HEK293 (cell line): ENCODE data around the gene HOXA6.

Experiments used
- CTCF ChIA-PET: fragments of 350-600 bp; formaldehyde crosslinking; extraction: SDS; loops from one replicate; lab custom pipeline; 2021; ENCODE audit warnings: antibody characterized with exemption; lab: Yijun Ruan, JAX
- POLR2A ChIA-PET: fragments of 300-600 bp; formaldehyde crosslinking; extraction: SDS; loops from one replicate; lab custom pipeline; 2020; ENCODE audit warnings: antibody characterized with exemption, inconsistent platforms; lab: Yijun Ruan, JAX
- H3K27ac ChIP-seq: fragments of 200-500 bp; sonication (Bioruptor generic); 2 replicates; pipeline ENCODE4 v1.5.1; 2014; ENCODE audit warnings: low read depth, low read length, control low read depth, inconsistent platforms; ENCODE audit errors: extremely low read depth
- H3K36me3 ChIP-seq, 2 experiments: fragments of 200-500 bp in 1 of 2; sonication (Bioruptor generic) in 1 of 2; 1 replicate in 1 of 2; 2 replicates in 1 of 2; pipeline ENCODE4 v1.5.1; 2014 to 2017; ENCODE audit warnings: inconsistent platforms in 2 of 2, low read length in 2 of 2; ENCODE audit not compliant: control insufficient read depth in 2 of 2, insufficient read depth in 1 of 2
- H3K4me1 ChIP-seq: fragments of 200-500 bp; sonication (Bioruptor generic); 2 replicates; pipeline ENCODE4 v1.5.1; 2014; ENCODE audit warnings: mild to moderate bottlenecking, low read length, inconsistent platforms; ENCODE audit not compliant: control insufficient read depth, insufficient read depth
- H3K4me3 ChIP-seq: 2 replicates; pipeline ENCODE4 v1.5.1; 2011; ENCODE audit warnings: low read depth, mild to moderate bottlenecking, control low read depth, low read length, moderate library complexity
- H3K9me3 ChIP-seq: fragments of 200-500 bp; sonication (Bioruptor generic); 2 replicates; pipeline ENCODE4 v1.5.1; 2014; ENCODE audit warnings: low read depth, low read length, inconsistent platforms; ENCODE audit not compliant: control insufficient read depth, insufficient read depth
- GLI4 ChIP-seq: fragments of 450-650 bp; formaldehyde crosslinking; IDR thresholded peaks from 2 replicates; pipeline ENCODE4 v1.5.1; 2016; ENCODE audit warnings: missing biosample characterization, missing genetic modification characterization
- KLF10 ChIP-seq: fragments of 450-650 bp; IDR thresholded peaks from 2 replicates; pipeline ENCODE4 v1.5.1; 2018; ENCODE audit warnings: missing biosample characterization, mild to moderate bottlenecking, missing genetic modification characterization
- KLF17 ChIP-seq: fragments of 450-650 bp; formaldehyde crosslinking; IDR thresholded peaks from 2 replicates; pipeline ENCODE4 v1.5.1; 2016; ENCODE audit warnings: missing biosample characterization, missing genetic modification characterization
- PRDM2 ChIP-seq: fragments of 450-650 bp; formaldehyde crosslinking; IDR thresholded peaks from 2 replicates; pipeline ENCODE4 v1.5.1; 2016; ENCODE audit warnings: missing biosample characterization, missing genetic modification characterization, borderline replicate concordance
- SP7 ChIP-seq: fragments of 450-650 bp; formaldehyde crosslinking; IDR thresholded peaks from 2 replicates; pipeline ENCODE4 v1.5.1; 2016; ENCODE audit warnings: missing biosample characterization, missing genetic modification characterization
- WT1 ChIP-seq: fragments of 450-650 bp; formaldehyde crosslinking; IDR thresholded peaks from 2 replicates; pipeline ENCODE4 v1.5.1; 2016; ENCODE audit warnings: missing biosample characterization, missing genetic modification characterization
- ZBTB48 ChIP-seq: fragments of 450-650 bp; formaldehyde crosslinking; IDR thresholded peaks from 2 replicates; pipeline ENCODE4 v1.5.1; 2016; ENCODE audit warnings: missing biosample characterization, missing genetic modification characterization
- ZBTB7A ChIP-seq: fragments of 450-650 bp; formaldehyde crosslinking; IDR thresholded peaks from 2 replicates; pipeline ENCODE4 v1.5.1; 2016; ENCODE audit warnings: low read depth, missing biosample characterization, missing genetic modification characterization
- ZFP37 ChIP-seq: fragments of 450-650 bp; formaldehyde crosslinking; IDR thresholded peaks from 2 replicates; pipeline ENCODE4 v1.5.1; 2016; ENCODE audit warnings: missing biosample characterization, missing genetic modification characterization
- ZNF157 ChIP-seq: fragments of 450-650 bp; formaldehyde crosslinking; IDR thresholded peaks from 2 replicates; pipeline ENCODE4 v1.5.1; 2016; ENCODE audit warnings: missing biosample characterization, missing genetic modification characterization
- ZNF24 ChIP-seq: fragments of 450-650 bp; formaldehyde crosslinking; IDR thresholded peaks from 2 replicates; pipeline ENCODE4 v1.5.1; 2016; ENCODE audit warnings: missing biosample characterization, missing genetic modification characterization
- ZNF302 ChIP-seq: fragments of 450-650 bp; formaldehyde crosslinking; IDR thresholded peaks from 2 replicates; pipeline ENCODE4 v1.5.1; 2016; ENCODE audit warnings: missing biosample characterization, missing genetic modification characterization, low read depth
- ZNF341 ChIP-seq: fragments of 450-650 bp; formaldehyde crosslinking; IDR thresholded peaks from 2 replicates; pipeline ENCODE4; 2016; ENCODE audit warnings: low read depth, missing biosample characterization, missing genetic modification characterization
- ZNF366 ChIP-seq: fragments of 450-650 bp; formaldehyde crosslinking; conservative IDR thresholded peaks from 2 replicates; pipeline ENCODE4 v1.5.1; 2016; ENCODE audit warnings: missing biosample characterization, missing genetic modification characterization
- ZNF560 ChIP-seq: fragments of 450-650 bp; formaldehyde crosslinking; IDR thresholded peaks from 2 replicates; pipeline ENCODE4 v1.5.1; 2017; ENCODE audit warnings: missing biosample characterization, missing genetic modification characterization, borderline replicate concordance
- ZNF571 ChIP-seq: fragments of 450-650 bp; formaldehyde crosslinking; IDR thresholded peaks from 2 replicates; pipeline ENCODE4 v1.5.0; 2017; ENCODE audit warnings: missing biosample characterization, missing genetic modification characterization
- ZNF664 ChIP-seq: fragments of 450-650 bp; formaldehyde crosslinking; IDR thresholded peaks from 2 replicates; pipeline ENCODE4 v1.5.1; 2016; ENCODE audit warnings: missing biosample characterization, missing genetic modification characterization
- ZNF747 ChIP-seq: fragments of 450-650 bp; formaldehyde crosslinking; IDR thresholded peaks from 2 replicates; pipeline ENCODE4 v1.5.1; 2016; ENCODE audit warnings: missing biosample characterization, missing genetic modification characterization
- ZNF76 ChIP-seq: fragments of 450-650 bp; formaldehyde crosslinking; IDR thresholded peaks from 2 replicates; pipeline ENCODE4; 2016; ENCODE audit warnings: low read depth, missing biosample characterization, missing genetic modification characterization, borderline replicate concordance
- ZNF776 ChIP-seq: fragments of 450-650 bp; formaldehyde crosslinking; IDR thresholded peaks from 2 replicates; pipeline ENCODE4 v1.5.0; 2017; ENCODE audit warnings: missing biosample characterization, missing genetic modification characterization, borderline replicate concordance
- ZNF843 ChIP-seq: fragments of 450-650 bp; formaldehyde crosslinking; IDR thresholded peaks from 2 replicates; pipeline ENCODE4 v1.5.1; 2016; ENCODE audit warnings: missing biosample characterization, missing genetic modification characterization
- ZSCAN16 ChIP-seq: fragments of 450-650 bp; formaldehyde crosslinking; IDR thresholded peaks from 2 replicates; pipeline ENCODE4 v1.5.1; 2016; ENCODE audit warnings: missing biosample characterization, missing genetic modification characterization
- ZXDB ChIP-seq: fragments of 450-650 bp; formaldehyde crosslinking; IDR thresholded peaks from 2 replicates; pipeline ENCODE4 v1.5.1; 2016; ENCODE audit warnings: missing biosample characterization, missing genetic modification characterization
- TF ChIP-seq, protein P1 (sequence below): fragments of 450-650 bp; formaldehyde crosslinking; optimal IDR thresholded peaks from 2 replicates; pipeline ENCODE3; 2016; ENCODE audit warnings: missing biosample characterization, mild to moderate bottlenecking, missing genetic modification characterization
- TF ChIP-seq, protein P2 (sequence below): fragments of 450-650 bp; formaldehyde crosslinking; IDR thresholded peaks from 2 replicates; pipeline ENCODE4 v1.5.1; 2016; ENCODE audit warnings: missing biosample characterization, missing genetic modification characterization

Gene HOXA6

DNA sequence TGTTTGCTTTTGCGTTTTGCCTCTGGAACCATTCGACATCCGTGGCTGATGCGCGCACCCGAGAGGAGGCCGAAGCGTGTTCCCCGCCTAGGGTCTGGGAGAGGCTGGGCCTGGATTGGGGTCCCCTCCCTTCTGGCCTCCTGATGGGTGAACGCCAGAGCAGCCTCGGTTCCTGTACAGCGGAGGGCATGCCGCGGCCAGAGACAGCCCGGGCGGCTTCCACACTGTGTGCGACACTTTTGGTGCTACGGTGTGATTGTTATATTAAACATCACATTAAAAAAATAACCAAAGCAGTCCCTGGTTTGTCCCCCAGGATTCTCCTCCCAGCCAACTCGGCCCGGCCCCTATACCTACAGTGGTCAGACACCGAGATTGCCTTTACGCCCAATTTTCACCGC, 12.6 kb upstream of the HOXA6 start (continued):
- TF ChIP-seq ZSCAN16 (tag by site-specific recombination) (no peak), ZNF157 (tag by site-specific recombination) (no peak), ZNF747 (tag by site-specific recombination) (no peak), ZNF560 (no peak), ZNF664 (tag by site-specific recombination) (no peak), ZNF341 (tag by site-specific recombination) (no peak), SP7 (tag by site-specific recombination) (no peak), ZNF76 (tag by site-specific recombination) (no peak), ZNF571 (no peak)
- TF ChIP-seq, protein P1, sequence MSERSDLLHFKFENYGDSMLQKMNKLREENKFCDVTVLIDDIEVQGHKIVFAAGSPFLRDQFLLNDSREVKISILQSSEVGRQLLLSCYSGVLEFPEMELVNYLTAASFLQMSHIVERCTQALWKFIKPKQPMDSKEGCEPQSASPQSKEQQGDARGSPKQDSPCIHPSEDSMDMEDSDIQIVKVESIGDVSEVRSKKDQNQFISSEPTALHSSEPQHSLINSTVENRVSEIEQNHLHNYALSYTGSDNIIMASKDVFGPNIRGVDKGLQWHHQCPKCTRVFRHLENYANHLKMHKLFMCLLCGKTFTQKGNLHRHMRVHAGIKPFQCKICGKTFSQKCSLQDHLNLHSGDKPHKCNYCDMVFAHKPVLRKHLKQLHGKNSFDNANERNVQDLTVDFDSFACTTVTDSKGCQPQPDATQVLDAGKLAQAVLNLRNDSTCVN (tag by site-specific recombination), result peak; percentile 22

GRCh38 chr7:27159266-27160144, 11.9 kb upstream of the HOXA6 start:
- no peak overlapping the region for H3K4me3 ChIP-seq
- no peak for TF ChIP-seq ZNF302 (tag by site-specific recombination)
- TF ChIP-seq ZXDB (tag by site-specific recombination), result 0 out of 2 replicates have a peak, but pooled peaks have one; percentile 18
- no peak for TF ChIP-seq ZNF776 (tag by site-specific recombination)
- TF ChIP-seq WT1 (tag by site-specific recombination), result 0 out of 2 replicates have a peak, but pooled peaks have one; percentile 34
- TF ChIP-seq ZNF24 (tag by site-specific recombination), result no peak
- 0 out of 2 replicates have a peak, but pooled peaks have one; percentile 38 for TF ChIP-seq ZFP37 (tag by site-specific recombination)
- peak; percentile 37; the same call in 1 of the 2 replicates for TF ChIP-seq ZNF843 (tag by site-specific recombination)
- TF ChIP-seq, protein P2, sequence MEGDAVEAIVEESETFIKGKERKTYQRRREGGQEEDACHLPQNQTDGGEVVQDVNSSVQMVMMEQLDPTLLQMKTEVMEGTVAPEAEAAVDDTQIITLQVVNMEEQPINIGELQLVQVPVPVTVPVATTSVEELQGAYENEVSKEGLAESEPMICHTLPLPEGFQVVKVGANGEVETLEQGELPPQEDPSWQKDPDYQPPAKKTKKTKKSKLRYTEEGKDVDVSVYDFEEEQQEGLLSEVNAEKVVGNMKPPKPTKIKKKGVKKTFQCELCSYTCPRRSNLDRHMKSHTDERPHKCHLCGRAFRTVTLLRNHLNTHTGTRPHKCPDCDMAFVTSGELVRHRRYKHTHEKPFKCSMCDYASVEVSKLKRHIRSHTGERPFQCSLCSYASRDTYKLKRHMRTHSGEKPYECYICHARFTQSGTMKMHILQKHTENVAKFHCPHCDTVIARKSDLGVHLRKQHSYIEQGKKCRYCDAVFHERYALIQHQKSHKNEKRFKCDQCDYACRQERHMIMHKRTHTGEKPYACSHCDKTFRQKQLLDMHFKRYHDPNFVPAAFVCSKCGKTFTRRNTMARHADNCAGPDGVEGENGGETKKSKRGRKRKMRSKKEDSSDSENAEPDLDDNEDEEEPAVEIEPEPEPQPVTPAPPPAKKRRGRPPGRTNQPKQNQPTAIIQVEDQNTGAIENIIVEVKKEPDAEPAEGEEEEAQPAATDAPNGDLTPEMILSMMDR (tag by site-specific recombination), result no peak
- no peak for TF ChIP-seq GLI4 (tag by site-specific recombination)
- TF ChIP-seq ZBTB48 (tag by site-specific recombination), result peak; percentile 68
- peak; percentile 66 for TF ChIP-seq ZNF366
- no peak for TF ChIP-seq ZBTB7A
- TF ChIP-seq KLF10 (tag by site-specific recombination), result 0 out of 2 replicates have a peak, but pooled peaks have one; percentile 42
- no peak for TF ChIP-seq ZSCAN16 (tag by site-specific recombination)
- TF ChIP-seq PRDM2 (tag by site-specific recombination), result no peak
- no peak for TF ChIP-seq KLF17 (tag by site-specific recombination)

More at GRCh38 chr7:27159266-27160144, 11.9 kb upstream of the HOXA6 start:
- Histone ChIP-seq H3K36me3 (peaks cover 18 to 23% of the 10 kb centered on the region in 2 experiments), H3K4me1 (peaks cover 12% of the 10 kb centered on the region), H3K9me3 (no peaks in the 10 kb centered on the region), H3K27ac (peak overlapping the region; percentile 100)
- CTCF ChIA-PET, result interaction anchor here (0.6 to 1.6 kb wide), 14 partner anchors 10 to 1309 kb away, joined by 3 to 9 read pairs (median 4); no protein-coding TSS in a partner anchor
- POLR2A ChIA-PET, result interaction anchor here (0.6 to 1.5 kb wide), 5 partner anchors 10 to 876 kb away, joined by 3 to 5 read pairs (median 4); partner anchors contain the start of genes HOXA11, HOXA5 and HOXA6
